Jurkat, Clone E6-1 (cell line): ENCODE data around the gene TEF.
A peak's percentile ranks its signal among the peaks of the same experiment; 100 is the strongest.

Experiments
- DNase-seq: peaks from one replicate; pipeline ENCODE4 v3.0.0-alpha.2; 2011; ENCODE audit warnings: low read depth, low spot score
- H3K4me3 ChIP-seq: 2 replicates; pipeline ENCODE4 v1.5.1; 2011; ENCODE audit warnings: mild to moderate bottlenecking, low read length, control low read depth, moderate library complexity

TEF gene

GRCh38 chr22:41444360-41445128 is 62.8 kb downstream of the TEF start:
- peak; percentile 86 for DNase-seq
- peak overlapping the region; percentile 89 for H3K4me3 ChIP-seq

GRCh38 chr22:41445129-41446056 is 63.7 kb downstream of the TEF start:
- peak; percentile 20 for DNase-seq
- peak overlapping the region; percentile 89 for H3K4me3 ChIP-seq

DNA sequence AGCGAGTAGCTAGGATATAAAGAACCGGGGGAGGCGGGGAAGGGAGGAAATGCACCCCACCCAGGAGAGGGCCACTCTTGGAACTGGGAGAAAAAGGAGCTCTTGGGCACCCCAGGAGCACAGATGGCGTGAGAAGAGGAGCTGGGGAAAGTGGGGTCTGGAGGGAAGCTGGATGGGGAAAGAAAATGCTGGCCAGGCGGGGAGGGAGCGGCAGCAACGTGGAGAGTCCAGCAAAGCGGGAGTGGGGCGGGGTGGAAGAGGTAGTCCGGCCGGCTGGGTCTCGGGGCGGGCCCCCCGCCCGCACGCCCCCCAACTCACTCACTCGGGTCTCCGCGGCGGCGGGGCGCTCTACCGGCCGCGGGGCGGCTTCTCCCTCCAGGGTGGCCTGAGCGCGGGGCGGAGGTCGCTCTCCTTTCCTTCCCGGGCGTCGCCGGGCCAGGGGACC is 64.3 kb downstream of the TEF start:
- no peak for DNase-seq
- H3K4me3 ChIP-seq: peak overlapping the region; percentile 89

DNA sequence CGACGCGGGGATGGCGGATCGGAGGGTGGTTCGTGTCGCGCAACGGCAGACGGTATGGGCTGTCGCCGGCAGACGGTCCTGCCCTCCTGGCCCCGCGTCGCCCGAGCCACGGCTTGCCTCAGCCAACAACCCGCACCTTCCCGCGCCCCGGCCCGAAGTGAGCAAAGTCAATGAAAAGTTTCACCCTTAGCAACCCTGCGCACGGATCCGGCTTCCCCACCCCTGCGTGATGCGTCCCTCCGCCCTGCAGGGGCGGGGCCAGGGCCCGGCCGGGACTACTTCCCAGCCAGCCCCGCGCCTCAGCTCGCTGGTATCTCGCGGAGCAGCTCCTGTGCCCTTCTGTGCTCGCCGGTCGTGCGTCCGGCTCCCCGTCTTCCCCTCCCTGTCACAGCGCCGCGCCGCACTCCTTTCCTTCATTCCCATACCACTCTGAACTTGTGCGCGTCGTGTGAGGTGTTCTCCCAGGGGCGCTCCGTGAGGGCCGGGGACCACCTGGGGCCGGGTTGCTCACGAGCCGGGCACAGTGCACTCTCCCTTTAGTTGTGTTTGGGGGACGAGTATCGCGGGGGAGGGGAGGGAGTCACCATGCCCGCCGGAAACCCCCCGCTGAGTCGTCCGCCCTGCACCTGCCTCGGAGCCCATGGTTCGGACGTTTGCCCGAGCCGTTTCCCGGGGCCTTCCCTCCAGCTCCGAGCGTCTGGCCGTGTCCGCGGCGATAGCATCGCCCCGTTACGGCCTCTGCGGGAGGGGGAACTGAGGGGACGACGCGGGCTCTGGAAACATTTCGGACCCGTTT is 65.1 kb downstream of the TEF start, which contains the start of gene TOB2:
Gene TOB2, minus strand, starts transcription at position 163 of the 796 bp plus-strand sequence. CDS start 9,456 bp downstream, outside the sequence.
- DNase-seq: peak; percentile 95
- peak within 1 kb of the TSS; percentile 89 for H3K4me3 ChIP-seq

DNA sequence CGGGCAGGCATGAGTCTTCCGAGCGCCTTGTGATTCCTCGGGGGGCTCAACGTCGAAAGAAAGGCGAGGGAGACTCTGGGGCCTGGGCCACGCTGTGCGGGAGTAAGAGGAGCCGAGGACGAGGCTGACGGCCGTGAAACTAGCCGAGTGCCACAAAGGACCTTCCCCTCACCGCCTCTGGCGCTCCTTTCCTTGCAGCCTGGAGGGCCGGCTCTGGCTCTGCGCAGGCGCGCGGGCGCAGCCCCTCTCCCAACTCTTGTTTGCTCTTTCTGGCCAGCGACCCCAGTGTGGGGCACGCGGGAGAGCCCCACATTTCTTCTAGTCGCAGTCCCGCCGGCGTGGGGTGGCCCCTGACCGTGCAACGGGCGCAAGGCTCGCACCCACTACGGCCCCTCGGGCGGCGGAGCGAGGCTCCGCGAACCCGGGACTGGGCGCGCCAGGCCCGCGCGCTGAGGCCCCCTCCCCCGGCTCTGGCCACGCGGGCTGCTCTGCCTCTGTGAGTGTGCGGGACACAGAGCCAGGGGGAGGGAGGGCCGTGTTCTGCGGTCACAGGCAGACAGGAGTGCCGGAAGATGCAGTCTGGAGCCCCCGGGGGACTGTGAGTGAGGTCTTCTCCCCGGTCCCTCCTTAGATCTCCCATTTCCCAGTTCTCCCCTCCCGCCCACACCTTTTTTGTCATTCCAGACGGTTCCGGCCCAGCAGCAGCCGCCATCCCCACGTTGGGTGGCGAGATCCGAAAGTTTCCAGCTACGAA is 65.9 kb downstream of the TEF start:
- DNase-seq: peak; percentile 35
- peak overlapping the region; percentile 89 for H3K4me3 ChIP-seq

- peak overlapping the region; percentile 89 for H3K4me3 ChIP-seq
- peak; percentile 100 for DNase-seq
Measured at GRCh38 chr22:41448189-41448808, 66.6 kb downstream of the TEF start.
